GM19455 (cell line): ENCODE results near the gene CIT.

Experiments used
- ATAC-seq: cut with Tn5 transposase; IDR thresholded peaks from one replicate; pipeline ENCODE4 v1.9.1; 2021; ENCODE audit not compliant: unreplicated experiment

The CIT gene

GRCh38 chr12:119683413-119683812 is 193.7 kb downstream of the CIT start:
- no peak for ATAC-seq

DNA sequence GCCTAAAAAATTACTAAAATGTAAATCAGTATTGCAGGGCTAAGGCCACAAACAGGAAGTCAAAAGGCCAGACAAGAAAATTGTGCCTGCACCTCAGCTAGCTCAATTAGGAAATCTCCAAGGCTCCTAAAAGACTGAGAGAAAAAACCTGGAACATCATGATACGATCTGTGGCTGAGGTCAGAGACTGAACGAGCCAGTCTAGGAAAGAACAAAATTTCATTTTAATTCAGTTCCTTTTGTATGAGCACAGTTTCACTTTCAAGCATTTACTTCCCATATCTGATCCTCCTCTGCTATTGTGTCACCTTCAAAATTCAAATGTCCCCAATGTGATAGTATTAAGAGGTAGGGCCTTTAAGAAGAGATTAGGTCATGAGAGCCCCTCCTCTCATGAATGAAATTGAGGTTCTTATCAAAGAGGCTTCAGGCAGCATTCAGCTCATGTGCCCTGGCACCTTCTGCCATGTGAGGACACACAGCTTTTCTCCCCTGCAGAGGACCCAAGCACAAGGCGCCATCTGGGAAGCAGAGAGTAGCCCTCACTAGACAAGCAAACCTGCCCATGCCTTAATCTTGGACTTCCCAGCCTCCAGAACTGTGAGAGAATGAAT is 194.4 kb downstream of the CIT start:
- no peak for ATAC-seq

- peak; percentile 52 for ATAC-seq
Observed at GRCh38 chr12:119681728-119682638, 195.1 kb downstream of the CIT start.

DNA sequence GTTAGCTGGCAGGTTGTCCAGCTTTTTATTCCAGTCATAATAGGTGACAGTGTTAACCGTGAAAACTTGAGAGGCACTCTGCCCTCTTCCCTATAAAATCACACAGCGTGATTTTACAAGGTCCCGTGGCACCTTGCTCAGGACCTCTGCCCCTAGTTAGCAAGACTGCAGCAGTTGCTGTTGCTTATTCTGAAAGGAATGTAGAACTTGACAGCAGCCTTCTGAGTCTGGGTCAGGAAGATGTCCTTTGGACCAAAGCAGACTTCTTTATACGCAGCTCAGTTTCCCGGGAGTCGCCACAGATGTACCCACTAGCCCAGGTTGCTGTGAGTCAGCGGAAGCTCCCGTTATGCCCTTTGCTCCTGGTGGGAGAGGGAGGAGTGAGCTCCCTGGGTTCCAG is 196.0 kb downstream of the CIT start:
- no peak for ATAC-seq

GRCh38 chr12:119679490-119679889 is 197.6 kb downstream of the CIT start:
- ATAC-seq, result no peak

GRCh38 chr12:119679081-119679480 is 198.0 kb downstream of the CIT start:
- ATAC-seq, result no peak

GRCh38 chr12:119678459-119678858 is 198.7 kb downstream of the CIT start:
- ATAC-seq, result no peak

DNA sequence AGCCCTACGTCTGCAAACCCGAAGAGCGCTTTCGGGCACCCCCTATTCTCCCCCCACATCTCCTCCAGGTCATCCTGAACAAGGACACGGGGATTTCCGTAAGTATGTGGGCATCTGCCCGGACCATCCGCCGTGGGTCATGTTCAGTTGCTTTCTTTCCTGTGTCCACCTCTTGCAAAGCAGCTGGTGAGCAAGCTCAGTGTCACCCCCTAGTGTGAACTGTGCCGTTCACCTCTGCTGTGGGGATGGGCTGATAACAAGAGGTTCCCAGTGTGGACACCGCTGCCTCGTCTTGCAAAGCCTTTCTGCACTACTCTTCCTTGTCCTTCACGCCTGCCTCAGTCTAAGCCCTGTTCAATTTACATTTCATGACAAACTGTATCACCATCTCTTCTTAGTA is 200.5 kb downstream of the CIT start:
- ATAC-seq, result no peak

DNA sequence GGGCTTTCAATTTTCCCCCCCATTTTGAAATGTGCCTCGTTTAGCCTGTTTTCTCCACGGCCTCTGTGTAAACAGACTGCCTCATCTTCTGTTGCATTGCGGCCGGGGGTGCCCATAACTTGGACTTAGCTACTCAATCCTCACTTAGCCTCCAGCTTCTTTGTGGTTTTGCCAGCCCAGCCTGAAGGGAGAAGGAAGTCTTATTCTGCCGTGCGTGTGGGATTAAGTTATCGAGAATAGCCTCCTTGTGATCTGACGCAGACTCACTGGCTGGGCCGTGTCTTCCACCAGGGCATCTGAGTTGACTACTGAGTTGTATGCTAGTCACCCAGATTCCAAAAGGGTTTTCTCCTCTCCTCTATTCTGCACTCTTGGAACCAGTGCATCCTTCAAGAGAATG is 201.1 kb downstream of the CIT start:
- ATAC-seq, result no peak

DNA sequence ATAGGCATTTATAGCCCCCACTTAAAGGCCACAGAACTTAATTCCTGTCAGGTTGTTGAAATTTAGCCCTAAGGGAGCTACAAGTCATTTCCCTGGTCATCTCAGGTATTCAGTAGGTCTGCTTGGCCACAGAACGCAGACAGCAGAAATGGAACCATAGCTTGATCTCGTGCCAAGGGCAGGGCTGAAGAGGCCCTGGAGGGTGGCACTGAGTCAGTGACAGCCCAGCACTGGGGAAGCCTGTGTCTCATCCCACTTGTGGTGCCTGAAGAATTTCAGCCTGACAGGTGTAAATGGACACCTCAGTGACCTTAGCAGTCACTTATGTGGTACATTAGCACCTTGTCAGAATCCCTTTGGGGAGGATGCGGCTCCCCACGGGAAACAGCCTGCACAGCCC is 202.6 kb downstream of the CIT start:
- no peak for ATAC-seq

DNA sequence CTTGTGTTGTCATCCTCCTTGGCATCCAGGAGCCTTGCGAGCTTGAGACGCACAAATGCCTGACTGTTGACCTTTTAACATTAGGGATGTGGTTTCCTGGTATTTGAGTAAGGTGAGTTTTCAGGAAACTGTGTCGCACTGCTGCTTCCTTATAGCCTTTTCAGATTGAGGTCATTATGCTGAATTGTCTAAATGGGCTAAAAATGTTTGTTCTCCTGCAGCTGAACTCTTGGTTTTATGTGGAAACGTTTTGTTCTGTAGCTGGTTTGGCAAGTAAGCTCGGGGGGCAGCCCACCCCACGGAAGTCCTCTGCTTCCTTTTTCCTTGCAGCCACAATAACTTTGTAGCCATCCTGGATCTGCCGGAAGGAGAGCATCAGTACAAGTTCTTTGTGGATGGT is 203.5 kb downstream of the CIT start:
- ATAC-seq, result no peak

DNA sequence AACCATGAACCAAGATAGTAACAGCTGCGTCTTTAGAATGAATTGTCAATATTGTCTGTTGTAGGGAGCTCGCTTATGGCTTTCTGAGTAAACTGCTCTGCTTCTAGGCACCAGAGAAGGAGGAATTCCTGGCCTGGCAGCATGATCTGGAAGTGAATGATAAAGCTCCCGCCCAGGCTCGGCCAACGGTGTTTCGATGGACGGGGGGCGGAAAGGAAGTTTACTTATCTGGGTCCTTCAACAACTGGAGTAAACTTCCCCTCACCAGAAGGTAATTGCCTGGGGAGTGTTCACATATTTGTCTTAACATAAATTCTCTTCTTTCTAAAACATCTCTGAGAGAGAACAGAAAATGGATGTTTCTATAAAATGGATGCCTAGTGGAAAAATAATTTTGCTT is 204.9 kb downstream of the CIT start:
- no peak for ATAC-seq

DNA sequence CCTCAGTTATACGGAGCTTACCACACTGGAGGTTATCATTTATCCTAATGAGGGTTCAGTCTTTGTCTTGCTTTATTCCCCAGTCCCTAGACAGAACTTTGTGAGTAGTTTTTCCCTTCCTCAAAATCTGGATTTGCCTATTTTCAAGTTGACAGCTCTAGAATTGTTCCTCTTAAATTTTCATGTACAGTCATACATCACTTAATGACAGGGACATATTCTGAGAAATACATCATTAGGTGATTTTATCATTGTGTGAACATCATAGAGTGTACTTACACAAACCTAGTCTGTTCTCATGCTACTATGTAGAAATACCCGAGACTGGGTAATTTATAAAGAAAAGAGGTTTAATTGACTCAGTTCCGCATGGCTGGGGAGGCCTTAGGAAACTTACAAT is 206.1 kb downstream of the CIT start:
- ATAC-seq, result no peak

DNA sequence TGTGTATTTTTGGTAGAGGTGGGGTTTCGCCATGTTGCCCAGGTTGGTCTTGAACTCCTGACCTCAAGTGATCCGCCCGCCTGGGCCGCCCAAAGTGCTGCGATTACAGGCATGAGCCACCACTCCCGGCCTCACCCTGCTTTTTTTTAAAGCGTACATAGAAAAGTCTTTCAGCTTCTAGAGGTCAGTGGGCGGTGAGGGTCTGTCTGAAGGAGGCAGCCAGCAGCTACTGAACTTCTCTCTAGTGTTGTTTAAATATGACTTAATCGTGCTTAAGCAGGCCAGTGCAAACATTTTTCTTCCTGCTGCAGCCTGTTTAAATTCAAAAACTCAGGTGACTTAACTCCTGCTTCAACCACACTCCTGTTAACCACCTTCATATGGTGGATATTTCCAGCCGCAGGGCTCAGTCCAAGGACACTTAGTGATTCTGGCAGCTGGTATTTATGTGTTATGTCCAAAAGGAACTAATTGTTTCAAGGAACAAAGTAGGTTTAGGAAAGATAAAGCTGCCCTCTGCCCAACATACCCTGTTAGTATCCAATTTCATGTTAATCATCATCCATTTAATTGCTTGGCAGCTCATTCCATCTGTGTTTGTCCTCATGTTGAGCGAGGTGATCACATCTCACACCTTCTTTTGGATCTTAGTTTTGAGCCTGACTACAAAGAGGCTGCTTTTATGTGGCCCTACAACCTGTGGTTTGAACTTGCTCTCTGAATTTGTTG is 207.2 kb downstream of the CIT start:
- ATAC-seq, result no peak

GRCh38 chr12:119668324-119668841 is 208.7 kb downstream of the CIT start:
- no peak for ATAC-seq

DNA sequence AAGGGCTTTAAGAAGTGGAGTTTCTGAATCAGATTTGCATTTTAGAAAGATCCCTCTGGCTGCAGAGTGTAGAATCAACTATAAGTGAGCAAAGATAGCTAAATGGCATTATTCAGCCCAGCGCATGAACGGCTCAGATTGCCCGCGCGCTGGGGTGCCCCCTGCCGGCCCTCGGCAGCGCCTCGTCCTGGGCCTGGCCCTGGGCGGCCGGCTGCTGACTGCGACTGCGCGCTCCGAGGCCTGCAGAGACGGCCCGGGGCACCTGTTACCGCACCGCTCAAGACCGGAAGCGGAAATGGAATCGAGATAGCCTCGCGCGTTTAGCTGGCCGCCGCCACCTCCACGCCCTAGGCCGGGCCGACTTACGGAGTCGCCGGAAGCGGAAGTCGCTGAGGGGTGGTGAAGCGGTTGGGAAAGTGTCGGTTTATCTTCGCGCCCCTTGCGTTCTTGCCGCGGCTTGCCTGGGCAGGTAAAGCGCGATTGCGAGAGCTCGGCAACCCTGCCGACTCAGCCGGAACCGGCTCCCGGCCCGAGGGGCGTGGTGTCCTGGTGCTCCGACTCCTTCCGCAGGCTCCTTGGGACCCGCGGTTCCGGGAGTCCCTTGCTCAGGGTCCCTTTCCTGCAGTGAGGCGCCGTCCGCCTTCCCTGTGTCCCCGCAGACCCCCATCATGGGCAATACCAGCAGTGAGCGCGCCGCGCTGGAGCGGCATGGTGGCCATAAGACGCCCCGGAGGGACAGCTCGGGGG is 209.4 kb downstream of the CIT start, which contains the start of gene PRKAB1:
TSS of gene PRKAB1 (plus strand) at position 557 of the 747 bp plus-strand sequence. CDS start at position 669, 112 bp downstream.
- peak; percentile 96 for ATAC-seq

- ATAC-seq, result peak; percentile 13
Observed at GRCh38 chr12:119666900-119667576, 210.1 kb downstream of the CIT start.

- ATAC-seq, result no peak
Observed at GRCh38 chr12:119666226-119666795, 210.8 kb downstream of the CIT start.

DNA sequence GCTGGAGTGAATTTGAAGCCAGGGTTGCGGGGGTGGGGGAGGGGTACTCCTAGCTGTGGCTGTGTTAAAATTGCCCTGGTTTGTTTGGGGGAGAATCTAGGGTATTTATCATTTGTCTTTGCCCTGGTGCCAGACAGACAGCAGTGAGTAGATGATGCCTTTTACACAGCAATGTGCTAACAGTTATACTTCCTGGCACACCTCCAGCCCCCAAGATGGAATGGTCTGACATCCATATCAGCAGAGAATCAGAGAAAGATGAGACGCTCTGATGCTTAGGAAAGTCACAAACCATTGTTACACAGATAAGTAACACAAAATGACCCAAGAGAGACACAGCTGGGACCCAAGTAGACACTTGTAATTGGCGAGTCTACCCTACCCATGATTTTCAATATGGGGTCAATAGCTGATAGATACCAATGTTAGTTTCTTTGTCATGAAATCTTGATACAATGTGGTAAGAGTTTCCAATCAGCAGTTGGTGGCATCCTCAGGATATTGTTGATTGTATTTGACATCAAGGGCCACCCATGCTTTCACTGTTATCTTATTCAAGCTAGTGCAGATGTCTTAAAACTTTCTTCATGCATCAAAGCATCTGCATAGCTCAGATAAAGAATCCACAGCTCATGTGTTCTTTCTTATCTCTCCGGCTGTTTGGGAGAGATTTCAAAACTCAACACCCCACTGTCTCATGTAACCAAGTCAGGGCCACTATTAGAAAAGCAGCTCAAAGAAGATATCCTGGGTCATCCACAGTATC is 211.8 kb downstream of the CIT start:
- no peak for ATAC-seq
